GM23338 (cell line): ENCODE measurements around the gene NHSL1. TPM values are rescaled to one million over a fixed set of nuclear protein-coding genes. Genes with fewer than 3 reads are reported as not detected.

Source experiments
- ATAC-seq: fragments of 200-7000 bp; cut with Tn5 transposase; 3 replicates; pipeline ENCODE4 v1.9.1; 2020
- DNase-seq: peaks from one replicate; pipeline ENCODE4 v3.0.0-alpha.2; 2015; ENCODE audit warnings: low spot score
- H2AFZ ChIP-seq: fragments of 200-600 bp; sonication (generic); 2 replicates; pipeline ENCODE4 v1.8.0; 2016; ENCODE audit warnings: antibody characterized with exemption, mild to moderate bottlenecking, moderate library complexity
- H3F3A ChIP-seq: fragments of 200-600 bp; sonication (generic); replicated peaks from 2 replicates; pipeline ENCODE4 v1.8.0; 2017; ENCODE audit warnings: antibody characterized with exemption, mixed run types, low read depth
- H3K27ac ChIP-seq: fragments of 200-600 bp; sonication (generic); 2 replicates; pipeline ENCODE4 v1.6.1; 2016; ENCODE audit warnings: low read depth
- H3K27me3 ChIP-seq: fragments of 200-600 bp; sonication (generic); 2 replicates; pipeline ENCODE4 v1.8.0; 2016; ENCODE audit warnings: mild to moderate bottlenecking, mixed run types, moderate library complexity; ENCODE audit not compliant: insufficient read depth
- H3K36me3 ChIP-seq: fragments of 200-600 bp; sonication (generic); 2 replicates; pipeline ENCODE4 v1.8.0; 2016; ENCODE audit warnings: mild to moderate bottlenecking; ENCODE audit not compliant: insufficient read depth
- H3K4me1 ChIP-seq: fragments of 200-600 bp; sonication (generic); 2 replicates; pipeline ENCODE4 v1.8.0; 2016; ENCODE audit warnings: mild to moderate bottlenecking, moderate library complexity; ENCODE audit not compliant: insufficient read depth
- H3K4me2 ChIP-seq: fragments of 200-600 bp; sonication (generic); 2 replicates; pipeline ENCODE4 v1.7.1; 2017; ENCODE audit warnings: mixed run types
- H3K4me3 ChIP-seq: fragments of 200-600 bp; sonication (generic); 2 replicates; pipeline ENCODE4 v1.6.1; 2016; ENCODE audit warnings: mixed run types
- H3K79me2 ChIP-seq: fragments of 200-600 bp; sonication (generic); replicated peaks from 2 replicates; pipeline ENCODE4 v1.8.0; 2017; ENCODE audit warnings: mild to moderate bottlenecking; ENCODE audit not compliant: insufficient read depth
- H3K9me2 ChIP-seq: fragments of 200-600 bp; sonication (generic); 2 replicates; pipeline ENCODE4 v1.8.0; 2017; ENCODE audit not compliant: insufficient read depth
- H4K20me1 ChIP-seq: fragments of 200-600 bp; sonication (generic); replicated peaks from 2 replicates; pipeline ENCODE4 v1.8.0; 2017; ENCODE audit warnings: mild to moderate bottlenecking; ENCODE audit not compliant: insufficient read depth
- H3K27ac Mint-ChIP-seq: 2 replicates; pipeline ENCODE4 v1.8.0; 2020; ENCODE audit warnings: inconsistent platforms, mild to moderate bottlenecking, moderate library complexity, mixed read lengths
- H3K27me3 Mint-ChIP-seq: 3 replicates; pipeline ENCODE4 v1.8.0; 2022; ENCODE audit warnings: low read depth, mild to moderate bottlenecking, moderate library complexity, mixed read lengths, inconsistent platforms; ENCODE audit not compliant: insufficient read depth, poor library complexity
- H3K36me3 Mint-ChIP-seq: 3 replicates; pipeline ENCODE4 v1.8.0; 2021; ENCODE audit warnings: low read depth, mild to moderate bottlenecking, inconsistent platforms, moderate library complexity, mixed read lengths
- H3K4me1 Mint-ChIP-seq: 3 replicates; pipeline ENCODE4 v1.8.0; 2020; ENCODE audit warnings: mild to moderate bottlenecking, inconsistent platforms, mixed read lengths
- H3K4me3 Mint-ChIP-seq: 3 replicates; pipeline ENCODE4 v1.8.0; 2021; ENCODE audit warnings: moderate library complexity, mild to moderate bottlenecking, inconsistent platforms, mixed read lengths
- H3K9me3 Mint-ChIP-seq: 3 replicates; pipeline ENCODE4 v1.8.0; 2020; ENCODE audit warnings: moderate library complexity, mild to moderate bottlenecking, inconsistent platforms, mixed read lengths
- CREB1 ChIP-seq: fragments of 250-450 bp; sonication (Bioruptor Pico); IDR thresholded peaks from 2 replicates; pipeline ENCODE4 v1.5.0; 2020; ENCODE audit warnings: low read depth, mild to moderate bottlenecking, moderate library complexity
- CTCF ChIP-seq, 2 experiments: fragments of 200-600 bp in 1 of 2; sonication (generic) in 1 of 2; conservative IDR thresholded peaks; 2 replicates each; pipeline versions ENCODE4 v1.5.1 to v1.6.1; 2016 to 2017; ENCODE audit warnings: antibody characterized with exemption in 2 of 2, low read depth in 2 of 2, mild to moderate bottlenecking in 2 of 2, moderate library complexity in 1 of 2
- POLR2AphosphoS5 ChIP-seq: IDR thresholded peaks from 2 replicates; pipeline ENCODE4 v1.6.1; 2016; ENCODE audit warnings: antibody characterized with exemption, low read depth
- STAT1 ChIP-seq: IDR thresholded peaks from one replicate; pipeline ENCODE4 v1.6.1; 2016; ENCODE audit warnings: antibody characterized with exemption; ENCODE audit not compliant: unreplicated experiment
- ZNF462 ChIP-seq: fragments of 250-450 bp; sonication (Bioruptor Pico); IDR thresholded peaks from 2 replicates; pipeline ENCODE4 v1.5.0; 2020; ENCODE audit warnings: mild to moderate bottlenecking, moderate library complexity
- polyA plus RNA-seq: library from polyadenylated mRNA; unstranded; fragments of >200 nt; fragmentation: Nextera tagmentation; extraction: Ambion mirVana; gene quantifications from 2 replicates; pipeline ENCODE4 v1.2.1, GENCODE V29; 2016
- total RNA-seq: library from RNA; depleted of rRNA; stranded (reverse); fragments of >200 nt; shearing (Covaris generic); gene quantifications from 2 replicates; pipeline ENCODE4 v1.2.3, GENCODE V29; 2014

The NHSL1 gene
- total and polyA plus RNA-seq, 2 experiments from 2014 or later, result 11.2 to 24.5 TPM

- Histone ChIP-seq H3K36me3 (no peaks in the 10 kb centered on the region), H3K9me2 (no peaks in the 10 kb centered on the region), H3F3A (no peaks in the 10 kb centered on the region), H2AFZ (no peak overlapping the region), H3K27me3 (no peaks in the 10 kb centered on the region), H3K4me2 (no peak overlapping the region), H3K4me1 (peaks cover 40% of the 10 kb centered on the region), H3K4me3 (no peak overlapping the region), H3K27ac (no peak overlapping the region), H3K79me2 (peaks cover 13% of the 10 kb centered on the region), H4K20me1 (no peaks in the 10 kb centered on the region)
- Mint-ChIP-seq H3K4me1 (peaks cover 52% of the 10 kb centered on the region), H3K9me3 (no peaks in the 10 kb centered on the region), H3K4me3 (no peak overlapping the region), H3K27me3 (no peaks in the 10 kb centered on the region), H3K27ac (no peak overlapping the region), H3K36me3 (no peaks in the 10 kb centered on the region)
- TF ChIP-seq CREB1, result no peak
- no peak for TF ChIP-seq ZNF462
- TF ChIP-seq CTCF (conservative IDR thresholded peaks at IDR 0.05; ENCODE audit: low read depth in 2 of 2), result no peak
- no peak for TF ChIP-seq POLR2AphosphoS5
- TF ChIP-seq STAT1, result no peak
- DNase-seq (no peak), ATAC-seq (no peak; the same call in 2 of the 3 replicates)
These were observed 4.8 kb upstream of the NHSL1 start for GRCh38 chr6:138503881-138504680.
